SU-DHL-6 (cell line): ENCODE measurements around the gene GP5.

ENCODE experiments used
- H2AFZ ChIP-seq: fragments of 200-600 bp; sonication (generic); 2 replicates; pipeline ENCODE4 v1.6.1; 2014; ENCODE audit warnings: low read depth, mild to moderate bottlenecking, moderate library complexity, mixed read lengths, antibody characterized with exemption, low read length; ENCODE audit not compliant: severe bottlenecking
- H3F3A ChIP-seq: fragments of 200-600 bp; shearing (Covaris generic); 2 replicates; pipeline ENCODE4 v1.6.0; 2016; ENCODE audit warnings: antibody characterized with exemption, mild to moderate bottlenecking; ENCODE audit not compliant: insufficient read depth
- H3K27ac ChIP-seq: fragments of 200-600 bp; sonication (generic); 2 replicates; pipeline ENCODE4 v1.5.1; 2016; ENCODE audit warnings: low read depth, mild to moderate bottlenecking, low read length, moderate library complexity, mixed read lengths
- H3K27me3 ChIP-seq: fragments of 200-600 bp; sonication (generic), shearing (Covaris generic); 2 replicates; pipeline ENCODE4 v1.6.0; 2014; ENCODE audit warnings: mild to moderate bottlenecking, low read length
- H3K36me3 ChIP-seq: fragments of 200-600 bp; sonication (generic); 2 replicates; pipeline ENCODE4 v1.6.1; 2014; ENCODE audit warnings: mild to moderate bottlenecking, low read length, mixed read lengths
- H3K4me2 ChIP-seq: fragments of 300-600, 200-600 bp; shearing (Covaris generic), sonication (generic); 2 replicates; pipeline ENCODE4 v1.6.0; 2014; ENCODE audit warnings: low read length, low read depth, mild to moderate bottlenecking; ENCODE audit not compliant: poor library complexity, severe bottlenecking
- H3K4me3 ChIP-seq: fragments of 200-600 bp; sonication (generic); 2 replicates; pipeline ENCODE4 v1.5.1; 2014; ENCODE audit warnings: antibody characterized with exemption, low read length, mild to moderate bottlenecking, mixed read lengths; ENCODE audit not compliant: insufficient read depth, poor library complexity, severe bottlenecking
- H3K79me2 ChIP-seq: fragments of 200-600 bp; sonication (generic); 2 replicates; pipeline ENCODE4 v1.6.1; 2014; ENCODE audit warnings: mild to moderate bottlenecking, low read length, moderate library complexity; ENCODE audit not compliant: insufficient read depth
- H3K9ac ChIP-seq: fragments of 200-600 bp; sonication (generic); 2 replicates; pipeline ENCODE4 v1.7.0; 2014; ENCODE audit warnings: mild to moderate bottlenecking, low read length
- H3K9me2 ChIP-seq: fragments of 200-600 bp; sonication (generic); replicated peaks from 2 replicates; pipeline ENCODE4 v1.6.1; 2014; ENCODE audit warnings: low read length; ENCODE audit not compliant: insufficient read depth
- H3K9me3 ChIP-seq: fragments of 200-600 bp; sonication (generic); 2 replicates; pipeline ENCODE4 v1.6.1; 2014; ENCODE audit warnings: low read length, mixed read lengths; ENCODE audit not compliant: insufficient read depth
- H4K20me1 ChIP-seq: fragments of 200-600 bp; sonication (generic); 2 replicates; pipeline ENCODE4 v1.6.1; 2014; ENCODE audit warnings: low read depth, mild to moderate bottlenecking, antibody characterized with exemption, low read length, moderate library complexity, mixed read lengths
- EZH2phosphoT487 ChIP-seq: fragments of 200-600 bp; sonication (generic), shearing (Covaris generic); conservative IDR thresholded peaks from 2 replicates; pipeline ENCODE4 v1.6.1; 2018; ENCODE audit warnings: mild to moderate bottlenecking, antibody characterized with exemption, low read length, moderate library complexity, mixed read lengths
- TF ChIP-seq, protein P1 (sequence below): fragments of 200-600 bp; sonication (generic); IDR thresholded peaks from one replicate; pipeline ENCODE4 v1.5.1; 2017; ENCODE audit warnings: antibody characterized with exemption, mild to moderate bottlenecking, low read length, moderate library complexity; ENCODE audit not compliant: insufficient read depth, poor library complexity, severe bottlenecking

The GP5 gene

GRCh38 chr3:194399166-194399565 lies at the start of gene GP5:
Gene GP5, minus strand, starts transcription at chr3:194399266. Its CDS starts 984 bp downstream, at chr3:194398282.
- Histone ChIP-seq H3K36me3 (peaks cover 5% of the 10 kb centered on the region; the same call in 1 of the 2 replicates), H2AFZ (no peak within 1 kb of the TSS), H3K79me2 (no peaks in the 10 kb centered on the region), H3K27ac (no peak within 1 kb of the TSS), H3K4me2 (no peak within 1 kb of the TSS), H3K27me3 (no peaks in the 10 kb centered on the region), H3F3A (peaks cover 7% of the 10 kb centered on the region; the same call in 1 of the 2 replicates), H3K9me3 (no peaks in the 10 kb centered on the region), H3K9me2 (no peaks in the 10 kb centered on the region), H4K20me1 (no peaks in the 10 kb centered on the region), H3K4me3 (no peak within 1 kb of the TSS), H3K9ac (no peak within 1 kb of the TSS)
- no peak for TF ChIP-seq EZH2phosphoT487
- TF ChIP-seq, protein P1, sequence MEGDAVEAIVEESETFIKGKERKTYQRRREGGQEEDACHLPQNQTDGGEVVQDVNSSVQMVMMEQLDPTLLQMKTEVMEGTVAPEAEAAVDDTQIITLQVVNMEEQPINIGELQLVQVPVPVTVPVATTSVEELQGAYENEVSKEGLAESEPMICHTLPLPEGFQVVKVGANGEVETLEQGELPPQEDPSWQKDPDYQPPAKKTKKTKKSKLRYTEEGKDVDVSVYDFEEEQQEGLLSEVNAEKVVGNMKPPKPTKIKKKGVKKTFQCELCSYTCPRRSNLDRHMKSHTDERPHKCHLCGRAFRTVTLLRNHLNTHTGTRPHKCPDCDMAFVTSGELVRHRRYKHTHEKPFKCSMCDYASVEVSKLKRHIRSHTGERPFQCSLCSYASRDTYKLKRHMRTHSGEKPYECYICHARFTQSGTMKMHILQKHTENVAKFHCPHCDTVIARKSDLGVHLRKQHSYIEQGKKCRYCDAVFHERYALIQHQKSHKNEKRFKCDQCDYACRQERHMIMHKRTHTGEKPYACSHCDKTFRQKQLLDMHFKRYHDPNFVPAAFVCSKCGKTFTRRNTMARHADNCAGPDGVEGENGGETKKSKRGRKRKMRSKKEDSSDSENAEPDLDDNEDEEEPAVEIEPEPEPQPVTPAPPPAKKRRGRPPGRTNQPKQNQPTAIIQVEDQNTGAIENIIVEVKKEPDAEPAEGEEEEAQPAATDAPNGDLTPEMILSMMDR = no peak

- no peaks in the 10 kb centered on the region for H3F3A ChIP-seq
- H2AFZ ChIP-seq = no peak overlapping the region
- no peaks in the 10 kb centered on the region for H4K20me1 ChIP-seq
- peaks cover 38% of the 10 kb centered on the region for H3K36me3 ChIP-seq
- no peaks in the 10 kb centered on the region for H3K9me2 ChIP-seq
- no peaks in the 10 kb centered on the region for H3K79me2 ChIP-seq
- TF ChIP-seq, protein P1 = no peak
- no peak for TF ChIP-seq EZH2phosphoT487
- no peaks in the 10 kb centered on the region for H3K9me3 ChIP-seq
- no peaks in the 10 kb centered on the region for H3K27me3 ChIP-seq
- no peak overlapping the region for H3K4me3 ChIP-seq
- H3K4me2 ChIP-seq = no peak overlapping the region
- H3K27ac ChIP-seq = no peak overlapping the region
- no peak overlapping the region for H3K9ac ChIP-seq
Observed at GRCh38 chr3:194447657-194448056, 48.6 kb upstream of the GP5 start.

GRCh38 chr3:194447161-194447560 lies 48.1 kb upstream of the GP5 start:
- no peak overlapping the region for H3K27ac ChIP-seq
- H3K4me3 ChIP-seq = no peak overlapping the region
- H2AFZ ChIP-seq = no peak overlapping the region
- peaks cover 38% of the 10 kb centered on the region for H3K36me3 ChIP-seq
- no peaks in the 10 kb centered on the region for H3K9me3 ChIP-seq
- no peaks in the 10 kb centered on the region for H3K79me2 ChIP-seq
- no peak overlapping the region for H3K4me2 ChIP-seq
- no peak for TF ChIP-seq EZH2phosphoT487
- TF ChIP-seq, protein P1 = no peak
- no peaks in the 10 kb centered on the region for H3K27me3 ChIP-seq
- H4K20me1 ChIP-seq = no peaks in the 10 kb centered on the region
- no peaks in the 10 kb centered on the region for H3K9me2 ChIP-seq
- H3K9ac ChIP-seq = no peak overlapping the region
- no peaks in the 10 kb centered on the region for H3F3A ChIP-seq
